GM19468 (cell line): ENCODE results near the gene GRIA4.

Experiments used
- ATAC-seq: cut with Tn5 transposase; IDR thresholded peaks from one replicate; pipeline ENCODE4 v1.9.1; 2021; ENCODE audit warnings: mild to moderate bottlenecking, moderate library complexity, moderate number of reproducible peaks; ENCODE audit not compliant: unreplicated experiment; ENCODE audit errors: extremely low read depth

The GRIA4 gene

GRCh38 chr11:105900515-105901035, 290.7 kb downstream of the GRIA4 start:
- ATAC-seq = no peak

GRCh38 chr11:105903113-105903512, 293.2 kb downstream of the GRIA4 start:
- no peak for ATAC-seq

- ATAC-seq = no peak
These were observed 296.6 kb downstream of the GRIA4 start for GRCh38 chr11:105906517-105906916.

- ATAC-seq = no peak
These were observed 297.4 kb downstream of the GRIA4 start for GRCh38 chr11:105907319-105907718.

GRCh38 chr11:105910095-105910715, 300.3 kb downstream of the GRIA4 start:
- no peak for ATAC-seq

GRCh38 chr11:105911454-105911853, 301.6 kb downstream of the GRIA4 start:
- ATAC-seq = no peak

GRCh38 chr11:105912666-105913065, 302.8 kb downstream of the GRIA4 start:
- no peak for ATAC-seq

GRCh38 chr11:105915021-105915420, 305.1 kb downstream of the GRIA4 start:
- ATAC-seq = no peak

GRCh38 chr11:105918039-105918438, 308.2 kb downstream of the GRIA4 start:
- ATAC-seq = no peak

- ATAC-seq = no peak
These were observed 308.7 kb downstream of the GRIA4 start for GRCh38 chr11:105918600-105918999.

- no peak for ATAC-seq
These were observed 313.4 kb downstream of the GRIA4 start for GRCh38 chr11:105923252-105923651.

- ATAC-seq = no peak
These were observed 313.9 kb downstream of the GRIA4 start for GRCh38 chr11:105923807-105924206.

GRCh38 chr11:105929084-105929955, 319.4 kb downstream of the GRIA4 start:
- no peak for ATAC-seq

GRCh38 chr11:105933695-105934094, 323.8 kb downstream of the GRIA4 start:
- no peak for ATAC-seq

GRCh38 chr11:105935791-105936190, 325.9 kb downstream of the GRIA4 start:
- ATAC-seq = no peak

- peak; percentile 56 for ATAC-seq
These were observed 327.5 kb downstream of the GRIA4 start for GRCh38 chr11:105937331-105937730.

- no peak for ATAC-seq
These were observed 327.9 kb downstream of the GRIA4 start for GRCh38 chr11:105937738-105938137.

- ATAC-seq = no peak
These were observed 333.0 kb downstream of the GRIA4 start for GRCh38 chr11:105942921-105943320.

- ATAC-seq = no peak
These were observed 339.2 kb downstream of the GRIA4 start for GRCh38 chr11:105948918-105949590.

- no peak for ATAC-seq
These were observed 344.0 kb downstream of the GRIA4 start for GRCh38 chr11:105953886-105954285.
